ENCODE results near the gene LSM7. TPM values are rescaled to one million over a fixed set of nuclear protein-coding genes. Genes with fewer than 3 reads are reported as not detected.

LSM7 gene
- total RNA-seq, 1 experiment from 2014 or later = 93.0 TPM

- CTCF ChIA-PET = no interaction called here
- DNase-seq = no peak
- no peaks in the 10 kb centered on the region for H3K36me3 Mint-ChIP-seq (ENCODE audit: insufficient read depth, unreplicated experiment)
- TF ChIP-seq CTCF (IDR thresholded peaks at IDR 0.05; ENCODE audit: unreplicated experiment) = no peak
- no peak overlapping the region for H3K4me3 Mint-ChIP-seq (ENCODE audit: low read depth, unreplicated experiment)
- H3K4me1 Mint-ChIP-seq (ENCODE audit: low read depth, unreplicated experiment) = no peaks in the 10 kb centered on the region
- intact Hi-C loops (cut with micrococcal nuclease; ENCODE audit: unreplicated experiment) = no loop called here
- H3K27me3 Mint-ChIP-seq (ENCODE audit: unreplicated experiment) = peaks cover 85% of the 10 kb centered on the region
- H3K27ac Mint-ChIP-seq (ENCODE audit: unreplicated experiment) = no peak overlapping the region
- H3K9me3 Mint-ChIP-seq (ENCODE audit: low read depth, unreplicated experiment) = no peaks in the 10 kb centered on the region
- BruUV-seq (replicated peaks) = no TSS peak
Measured at GRCh38 chr19:2305452-2306280, 22.7 kb downstream of the LSM7 start.

GRCh38 chr19:2303211-2303798 is 25.1 kb downstream of the LSM7 start:
- no peaks in the 10 kb centered on the region for H3K9me3 Mint-ChIP-seq (ENCODE audit: low read depth, unreplicated experiment)
- H3K4me1 Mint-ChIP-seq (ENCODE audit: low read depth, unreplicated experiment) = no peaks in the 10 kb centered on the region
- intact Hi-C loops (cut with micrococcal nuclease; ENCODE audit: unreplicated experiment) = no loop called here
- no peaks in the 10 kb centered on the region for H3K36me3 Mint-ChIP-seq (ENCODE audit: insufficient read depth, unreplicated experiment)
- H3K27ac Mint-ChIP-seq (ENCODE audit: unreplicated experiment) = no peak overlapping the region
- no peak overlapping the region for H3K4me3 Mint-ChIP-seq (ENCODE audit: low read depth, unreplicated experiment)
- no peak for TF ChIP-seq CTCF (IDR thresholded peaks at IDR 0.05; ENCODE audit: unreplicated experiment)
- DNase-seq = no peak
- peaks cover 66% of the 10 kb centered on the region for H3K27me3 Mint-ChIP-seq (ENCODE audit: unreplicated experiment)
- CTCF ChIA-PET = interaction anchor here (0.6 kb wide), 2 partner anchors 147 to 151 kb away, joined by 3 to 4 read pairs; partner anchors contain the start of gene AP3D1
- BruUV-seq (replicated peaks) = no TSS peak

- Mint-ChIP-seq H3K9me3 (ENCODE audit: low read depth, unreplicated experiment) (no peaks in the 10 kb centered on the region), H3K27me3 (ENCODE audit: unreplicated experiment) (peaks cover 66% of the 10 kb centered on the region), H3K4me1 (ENCODE audit: low read depth, unreplicated experiment) (no peaks in the 10 kb centered on the region), H3K4me3 (ENCODE audit: low read depth, unreplicated experiment) (no peak overlapping the region), H3K36me3 (ENCODE audit: insufficient read depth, unreplicated experiment) (no peaks in the 10 kb centered on the region), H3K27ac (ENCODE audit: unreplicated experiment) (no peak overlapping the region)
- BruUV-seq (replicated peaks) = no TSS peak
- no peak for TF ChIP-seq CTCF (IDR thresholded peaks at IDR 0.05; ENCODE audit: unreplicated experiment)
- CTCF ChIA-PET = interaction anchor here (0.6 kb wide), 1 partner anchor 146 kb away, joined by 4 read pairs; no protein-coding TSS in a partner anchor
- intact Hi-C loops (cut with micrococcal nuclease; ENCODE audit: unreplicated experiment) = no loop called here
- no peak for DNase-seq
Measured at GRCh38 chr19:2302319-2303210, 25.8 kb downstream of the LSM7 start.

- no peak for TF ChIP-seq CTCF (IDR thresholded peaks at IDR 0.05; ENCODE audit: unreplicated experiment)
- BruUV-seq (replicated peaks) = no TSS peak
- CTCF ChIA-PET = interaction anchor here (0.6 kb wide), 1 partner anchor 160 kb away, joined by 3 read pairs; no protein-coding TSS in a partner anchor
- DNase-seq = no peak
- H3K36me3 Mint-ChIP-seq (ENCODE audit: insufficient read depth, unreplicated experiment) = no peaks in the 10 kb centered on the region
- peaks cover 48% of the 10 kb centered on the region for H3K27me3 Mint-ChIP-seq (ENCODE audit: unreplicated experiment)
- no peak overlapping the region for H3K4me3 Mint-ChIP-seq (ENCODE audit: low read depth, unreplicated experiment)
- H3K9me3 Mint-ChIP-seq (ENCODE audit: low read depth, unreplicated experiment) = no peaks in the 10 kb centered on the region
- intact Hi-C loops (cut with micrococcal nuclease; ENCODE audit: unreplicated experiment) = no loop called here
- no peak overlapping the region for H3K27ac Mint-ChIP-seq (ENCODE audit: unreplicated experiment)
- H3K4me1 Mint-ChIP-seq (ENCODE audit: low read depth, unreplicated experiment) = no peaks in the 10 kb centered on the region
Measured at GRCh38 chr19:2300533-2300932, 27.9 kb downstream of the LSM7 start.
